Measurements from ENCODE around the gene ERBB2.

The ERBB2 gene

DNA sequence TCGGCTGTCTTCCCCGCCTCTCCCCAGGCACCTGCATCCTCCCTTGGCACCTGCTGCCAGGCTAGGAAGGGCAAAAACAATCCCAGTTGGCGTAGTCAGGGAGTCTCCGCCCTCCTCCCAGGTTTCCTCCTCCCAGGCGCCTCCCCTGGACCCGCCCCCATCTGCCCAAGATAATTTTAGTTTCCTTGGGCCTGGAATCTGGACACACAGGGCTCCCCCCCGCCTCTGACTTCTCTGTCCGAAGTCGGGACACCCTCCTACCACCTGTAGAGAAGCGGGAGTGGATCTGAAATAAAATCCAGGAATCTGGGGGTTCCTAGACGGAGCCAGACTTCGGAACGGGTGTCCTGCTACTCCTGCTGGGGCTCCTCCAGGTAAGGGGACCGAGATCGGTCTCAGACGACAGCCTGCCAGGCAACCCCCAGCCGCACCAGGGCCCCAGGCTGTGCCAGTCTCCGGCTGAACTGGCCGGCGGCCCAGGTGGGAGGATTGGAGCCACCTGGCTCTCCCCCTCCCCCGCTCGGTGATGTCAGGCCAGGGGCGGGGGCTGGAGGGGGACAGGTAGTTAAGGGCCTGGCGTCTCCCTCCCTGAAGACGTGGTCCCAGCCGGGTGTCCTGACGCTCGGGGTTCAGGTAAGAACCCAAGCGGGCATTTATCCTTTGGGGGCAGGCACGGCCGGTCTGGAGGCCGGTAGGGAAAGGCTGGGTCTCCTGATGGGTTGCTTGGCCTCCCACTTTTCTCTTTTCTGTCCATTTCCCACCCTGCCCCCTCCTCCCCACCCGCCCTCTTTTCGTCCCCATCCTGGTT is 38.1 kb downstream of the ERBB2 start, which contains the start of gene GRB7:
Gene GRB7 (plus strand): TSS at position 179 of the 808 bp plus-strand sequence. CDS start 4,364 bp downstream, outside the sequence.
- no peak for DNase-seq (ENCODE audit: extremely low read depth, insufficient read length)
- Histone ChIP-seq H3K27me3 (replicated peaks; ENCODE audit: control insufficient read depth, insufficient read depth, low read length) (no peaks in the 10 kb centered on the region), H3K4me3 (replicated peaks; ENCODE audit: low read depth, low read length) (no peak within 1 kb of the TSS), H3K36me3 (ENCODE audit: control insufficient read depth, insufficient read depth, low read length) (no peaks in the 10 kb centered on the region)
- TF ChIP-seq, protein P1, sequence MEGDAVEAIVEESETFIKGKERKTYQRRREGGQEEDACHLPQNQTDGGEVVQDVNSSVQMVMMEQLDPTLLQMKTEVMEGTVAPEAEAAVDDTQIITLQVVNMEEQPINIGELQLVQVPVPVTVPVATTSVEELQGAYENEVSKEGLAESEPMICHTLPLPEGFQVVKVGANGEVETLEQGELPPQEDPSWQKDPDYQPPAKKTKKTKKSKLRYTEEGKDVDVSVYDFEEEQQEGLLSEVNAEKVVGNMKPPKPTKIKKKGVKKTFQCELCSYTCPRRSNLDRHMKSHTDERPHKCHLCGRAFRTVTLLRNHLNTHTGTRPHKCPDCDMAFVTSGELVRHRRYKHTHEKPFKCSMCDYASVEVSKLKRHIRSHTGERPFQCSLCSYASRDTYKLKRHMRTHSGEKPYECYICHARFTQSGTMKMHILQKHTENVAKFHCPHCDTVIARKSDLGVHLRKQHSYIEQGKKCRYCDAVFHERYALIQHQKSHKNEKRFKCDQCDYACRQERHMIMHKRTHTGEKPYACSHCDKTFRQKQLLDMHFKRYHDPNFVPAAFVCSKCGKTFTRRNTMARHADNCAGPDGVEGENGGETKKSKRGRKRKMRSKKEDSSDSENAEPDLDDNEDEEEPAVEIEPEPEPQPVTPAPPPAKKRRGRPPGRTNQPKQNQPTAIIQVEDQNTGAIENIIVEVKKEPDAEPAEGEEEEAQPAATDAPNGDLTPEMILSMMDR (IDR thresholded peaks at IDR 0.05; ENCODE audit: insufficient read depth, low read length, poor library complexity, severe bottlenecking): no peak

DNA sequence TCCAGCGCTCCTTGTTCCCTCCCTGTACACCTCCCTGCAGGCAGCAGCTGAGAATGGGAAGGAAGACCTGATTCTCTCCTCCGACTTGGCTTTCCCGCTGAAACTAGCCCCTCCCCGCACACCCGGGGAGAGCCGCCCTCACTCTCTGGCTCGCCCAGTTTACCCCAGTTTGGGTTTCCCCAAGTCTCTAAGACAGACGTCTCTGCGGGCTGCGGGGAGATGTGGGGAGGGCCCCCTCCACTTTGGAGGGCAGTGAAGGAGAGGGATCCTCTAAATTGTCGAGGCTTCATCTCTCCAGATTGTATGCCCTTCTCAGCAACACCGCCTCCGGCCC is 38.7 kb downstream of the ERBB2 start:
- DNase-seq (ENCODE audit: extremely low read depth, insufficient read length): no peak
- TF ChIP-seq, protein P1 (IDR thresholded peaks at IDR 0.05; ENCODE audit: insufficient read depth, low read length, poor library complexity, severe bottlenecking): no peak
- Histone ChIP-seq H3K27me3 (replicated peaks; ENCODE audit: control insufficient read depth, insufficient read depth, low read length) (no peaks in the 10 kb centered on the region), H3K36me3 (ENCODE audit: control insufficient read depth, insufficient read depth, low read length) (no peaks in the 10 kb centered on the region), H3K4me3 (replicated peaks; ENCODE audit: low read depth, low read length) (no peak overlapping the region)

DNA sequence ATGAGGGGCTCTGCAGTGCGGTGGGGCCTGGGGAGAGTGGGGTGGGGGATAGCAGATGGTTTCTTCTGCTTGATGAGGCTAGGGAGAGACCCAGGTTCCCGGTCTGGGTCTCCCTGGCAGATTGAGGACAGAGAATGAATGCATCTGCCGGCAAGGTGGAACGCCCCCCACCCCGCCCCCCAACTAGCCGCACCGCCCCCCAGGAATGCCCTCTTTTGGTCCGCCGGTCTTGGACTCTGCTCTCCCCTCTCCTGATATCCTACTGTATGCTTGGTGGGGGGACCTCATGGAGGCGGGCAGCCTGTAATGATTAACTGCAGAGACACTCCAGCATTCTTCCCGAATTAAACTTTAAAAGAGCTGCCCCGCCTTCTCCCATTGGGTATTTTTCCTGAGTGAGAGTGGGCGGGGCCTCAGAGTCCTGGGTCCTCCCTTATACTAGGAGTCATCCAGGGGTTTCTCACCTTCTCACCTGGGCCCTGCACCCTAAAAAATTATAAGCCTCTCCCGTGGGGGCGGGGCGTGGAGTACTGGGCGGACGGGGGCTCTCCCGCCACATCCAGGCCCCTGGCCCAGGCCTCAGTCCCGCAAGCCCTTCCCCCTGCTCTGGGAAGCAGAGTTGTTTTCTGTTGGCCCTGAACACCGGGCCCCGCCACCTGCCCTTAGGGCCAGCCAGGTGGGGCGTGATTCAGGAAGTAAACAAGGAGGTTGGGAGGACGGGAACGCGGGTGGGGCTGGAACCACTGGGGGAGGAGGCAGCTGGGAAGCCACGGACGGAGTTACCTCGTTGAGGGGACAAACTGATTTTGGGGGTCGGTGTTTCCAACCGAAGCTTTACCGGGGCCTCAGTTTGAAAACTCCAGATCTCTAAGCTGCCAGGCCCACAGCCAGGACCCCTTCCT is 39.4 kb downstream of the ERBB2 start:
- DNase-seq (ENCODE audit: extremely low read depth, insufficient read length): no peak
- TF ChIP-seq, protein P1 (IDR thresholded peaks at IDR 0.05; ENCODE audit: insufficient read depth, low read length, poor library complexity, severe bottlenecking): no peak
- Histone ChIP-seq H3K36me3 (ENCODE audit: control insufficient read depth, insufficient read depth, low read length) (no peaks in the 10 kb centered on the region), H3K27me3 (replicated peaks; ENCODE audit: control insufficient read depth, insufficient read depth, low read length) (no peaks in the 10 kb centered on the region), H3K4me3 (replicated peaks; ENCODE audit: low read depth, low read length) (no peak overlapping the region)

DNA sequence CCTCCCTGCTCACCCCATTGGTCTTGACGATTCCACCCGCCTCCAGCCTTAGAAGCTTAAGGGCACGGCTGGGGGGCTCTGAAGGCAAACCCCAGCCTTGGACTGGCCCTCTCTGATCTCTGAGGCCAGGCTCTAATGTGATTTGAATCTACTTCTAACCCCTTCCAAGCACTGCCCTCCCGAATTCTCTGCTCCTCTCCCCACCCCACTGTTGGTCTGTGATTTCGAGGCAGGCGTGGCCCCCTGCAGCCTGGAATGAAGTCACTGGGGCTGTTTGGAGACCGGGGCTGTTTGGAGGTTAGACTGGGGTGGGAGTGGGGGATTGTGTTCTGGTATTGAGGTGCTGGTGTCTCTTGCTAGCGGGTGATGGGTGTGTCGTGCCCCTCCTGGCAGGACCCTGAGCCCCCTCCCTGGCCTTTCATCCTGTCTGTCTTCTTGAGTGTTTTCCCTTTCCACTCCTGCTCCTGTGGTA is 40.1 kb downstream of the ERBB2 start:
- TF ChIP-seq, protein P1 (IDR thresholded peaks at IDR 0.05; ENCODE audit: insufficient read depth, low read length, poor library complexity, severe bottlenecking): no peak
- H3K27me3 ChIP-seq (replicated peaks; ENCODE audit: control insufficient read depth, insufficient read depth, low read length): no peaks in the 10 kb centered on the region
- H3K4me3 ChIP-seq (replicated peaks; ENCODE audit: low read depth, low read length): no peak overlapping the region
- H3K36me3 ChIP-seq (ENCODE audit: control insufficient read depth, insufficient read depth, low read length): no peaks in the 10 kb centered on the region
- DNase-seq (ENCODE audit: extremely low read depth, insufficient read length): no peak

DNA sequence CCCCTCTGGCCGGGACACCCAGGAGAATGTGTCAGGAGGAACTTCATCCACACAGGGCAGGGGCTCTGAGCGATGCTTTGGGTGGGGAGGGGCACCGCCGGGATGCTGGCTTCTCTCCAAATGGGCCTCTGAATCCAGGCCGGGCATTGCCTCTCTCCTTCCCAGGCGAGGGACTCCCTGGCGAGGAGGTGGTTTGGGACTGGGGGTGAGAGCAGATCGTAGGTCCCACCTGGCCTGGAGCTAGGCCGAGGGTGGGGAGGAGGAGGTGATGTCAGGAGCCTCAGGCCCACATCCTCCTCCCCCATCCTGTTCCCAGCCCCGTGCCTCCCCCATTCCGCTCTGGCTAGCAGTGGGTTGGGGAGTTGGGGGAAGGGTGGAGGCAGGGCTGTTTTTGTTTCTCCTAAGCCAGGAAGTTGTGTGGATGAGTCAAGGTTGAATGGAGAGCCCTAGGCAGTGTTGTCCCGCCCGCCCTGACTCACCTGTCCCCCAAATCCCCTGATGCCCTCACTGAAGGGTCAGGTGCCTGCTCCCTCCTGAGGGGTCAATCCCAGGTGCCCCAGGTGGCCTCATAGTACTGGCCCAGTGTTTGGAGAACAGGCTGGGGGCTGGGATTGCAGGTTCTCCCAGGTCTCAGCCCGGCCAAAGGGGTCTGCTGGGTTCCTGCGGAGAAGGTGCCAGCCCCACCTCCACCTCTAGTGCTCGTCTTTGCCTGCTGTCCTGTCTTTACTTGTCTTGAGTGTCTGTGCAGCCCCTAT is 40.7 kb downstream of the ERBB2 start:
- DNase-seq (ENCODE audit: extremely low read depth, insufficient read length): no peak
- no peak overlapping the region for H3K4me3 ChIP-seq (replicated peaks; ENCODE audit: low read depth, low read length)
- no peaks in the 10 kb centered on the region for H3K36me3 ChIP-seq (ENCODE audit: control insufficient read depth, insufficient read depth, low read length)
- H3K27me3 ChIP-seq (replicated peaks; ENCODE audit: control insufficient read depth, insufficient read depth, low read length): no peaks in the 10 kb centered on the region
- TF ChIP-seq, protein P1 (IDR thresholded peaks at IDR 0.05; ENCODE audit: insufficient read depth, low read length, poor library complexity, severe bottlenecking): no peak

Measured in GM06990 (cell line).